HCT116 (cell line): ENCODE results near the gene ALG3. TPM values are rescaled to one million over a fixed set of nuclear protein-coding genes. Genes with fewer than 3 reads are reported as not detected.

Experiments used
- ATAC-seq: fragments of 200-7000 bp; cut with Tn5 transposase; 2 replicates; pipeline ENCODE4 v1.9.1; 2020; ENCODE audit warnings: mild to moderate bottlenecking, moderate library complexity
- BruUV-seq: library from RNA; stranded (reverse); fragments of 400-500 nt; replicated peaks from 2 replicates; lab custom pipeline; 2021; lab: Mats Ljungman, UMichigan
- CTCF ChIA-PET: fragments of 300-600 bp; sonication (Branson Sonifier 250); formaldehyde crosslinking; loops from one replicate; lab custom pipeline; 2021; ENCODE audit warnings: antibody characterized with exemption; lab: Charles Lee
- POLR2A ChIA-PET: fragments of 300-600, 350-600 bp; sonication (Branson Sonifier 250); formaldehyde crosslinking; loops from one replicate; lab custom pipeline; 2021; ENCODE audit warnings: antibody characterized with exemption; lab: Charles Lee
- RAD21 ChIA-PET, 2 experiments: fragments of 300-600 bp; sonication (Branson Sonifier 250); formaldehyde crosslinking; loops; one replicate each; lab custom pipeline; 2023; ENCODE audit warnings: low total read pairs in 2 of 2; ENCODE audit not compliant: uncharacterized antibody in 2 of 2, unreplicated experiment in 2 of 2, low non-redundant PET in 1 of 2; lab: Charles Lee
- DNase-seq: peaks from one replicate; pipeline ENCODE4 v3.0.0-alpha.2; 2010; ENCODE audit warnings: low read depth, low spot score
- H2AFZ ChIP-seq: fragments of 200-600 bp; shearing (Covaris generic), sonication (generic); 2 replicates; pipeline ENCODE4 v1.6.1; 2017; ENCODE audit warnings: low read depth, mixed run types, mixed read lengths, antibody characterized with exemption, low read length; ENCODE audit not compliant: poor library complexity, severe bottlenecking
- H3K27ac ChIP-seq: 2 replicates; pipeline ENCODE4 v1.5.1; 2012; ENCODE audit warnings: low read depth, low read length
- H3K27me3 ChIP-seq: fragments of 200-600 bp; sonication (generic); 2 replicates; pipeline ENCODE4 v1.6.1; 2016; ENCODE audit warnings: mixed run types, low read length, mixed read lengths; ENCODE audit not compliant: insufficient read depth
- H3K36me3 ChIP-seq, 2 experiments: fragments of 200-500 bp in 1 of 2; fragments of 200-600 bp in 1 of 2; sonication (Bioruptor generic) in 1 of 2; sonication (generic) in 1 of 2; 2 replicates each; pipeline versions ENCODE4 v1.5.1 to v1.6.1; 2014 to 2016; ENCODE audit warnings: low read length in 2 of 2, inconsistent platforms in 1 of 2, mixed read lengths in 1 of 2, mixed run types in 1 of 2; ENCODE audit not compliant: insufficient read depth in 2 of 2, control insufficient read depth in 1 of 2
- H3K4me1 ChIP-seq, 2 experiments: fragments of 200-600 bp in 1 of 2; sonication (generic) in 1 of 2; 2 replicates each; pipeline versions ENCODE4 v1.5.1 to v1.6.1; 2012 to 2017; ENCODE audit warnings: low read length in 2 of 2, inconsistent platforms in 1 of 2, mild to moderate bottlenecking in 1 of 2, mixed read lengths in 1 of 2, mixed run types in 1 of 2, moderate library complexity in 1 of 2; ENCODE audit not compliant: insufficient read depth in 2 of 2, control insufficient read depth in 1 of 2
- H3K4me2 ChIP-seq: fragments of 200-600 bp; sonication (generic); 2 replicates; pipeline ENCODE4 v1.6.1; 2017; ENCODE audit warnings: mixed run types, low read length, mixed read lengths
- H3K4me3 ChIP-seq, 2 experiments: fragments of 200-600 bp in 1 of 2; sonication (generic) in 1 of 2; replicated peaks in 1 of 2; 2 replicates each; pipeline ENCODE4 v1.5.1; 2011 to 2016; ENCODE audit warnings: low read length in 2 of 2, control low read depth in 1 of 2, low read depth in 1 of 2, mild to moderate bottlenecking in 1 of 2, mixed read lengths in 1 of 2, mixed run types in 1 of 2
- H3K79me2 ChIP-seq: fragments of 200-600 bp; sonication (generic); 2 replicates; pipeline ENCODE4 v1.6.1; 2017; ENCODE audit warnings: mild to moderate bottlenecking, mixed run types, low read length, moderate library complexity, mixed read lengths; ENCODE audit not compliant: insufficient read depth
- H3K9ac ChIP-seq: fragments of 200-600 bp; sonication (generic); 2 replicates; pipeline ENCODE4 v1.6.1; 2016; ENCODE audit warnings: low read length, mixed read lengths
- H3K9me2 ChIP-seq: fragments of 200-600 bp; sonication (generic), shearing (Covaris generic); 2 replicates; pipeline ENCODE4 v1.6.1; 2017; ENCODE audit warnings: mixed run types, mild to moderate bottlenecking, moderate library complexity; ENCODE audit not compliant: insufficient read depth
- H3K9me3 ChIP-seq, 2 experiments: fragments of 200-500 bp in 1 of 2; fragments of 200-600 bp in 1 of 2; sonication (Bioruptor generic) in 1 of 2; sonication (generic) in 1 of 2; 2 replicates each; pipeline ENCODE4 v1.6.1; 2014 to 2017; ENCODE audit warnings: low read length in 2 of 2, mixed read lengths in 2 of 2, inconsistent platforms in 1 of 2, low read depth in 1 of 2, mild to moderate bottlenecking in 1 of 2, mixed run types in 1 of 2, moderate library complexity in 1 of 2; ENCODE audit not compliant: control insufficient read depth in 1 of 2, insufficient read depth in 1 of 2
- H4K20me1 ChIP-seq: fragments of 200-600 bp; sonication (generic), shearing (Covaris generic); 2 replicates; pipeline ENCODE4 v1.6.1; 2017; ENCODE audit warnings: mixed run types, mild to moderate bottlenecking, moderate library complexity; ENCODE audit not compliant: insufficient read depth
- ATF3 ChIP-seq: IDR thresholded peaks from 2 replicates; pipeline ENCODE4 v1.6.1; 2012
- CEBPB ChIP-seq: IDR thresholded peaks from 2 replicates; pipeline ENCODE4 v1.6.1; 2012; ENCODE audit warnings: low read depth
- CTCF ChIP-seq, 3 experiments: fragments of 200-600 bp in 1 of 3; sonication (generic) in 1 of 3; IDR thresholded peaks in 2 of 3; conservative IDR thresholded peaks in 1 of 3; 2 replicates each; pipeline ENCODE4 v1.5.1; 2012 to 2017; ENCODE audit warnings: low read depth in 2 of 3, low read length in 2 of 3, antibody characterized with exemption in 1 of 3, borderline replicate concordance in 1 of 3, control low read depth in 1 of 3, mild to moderate bottlenecking in 1 of 3, mixed read lengths in 1 of 3, mixed run types in 1 of 3, moderate library complexity in 1 of 3; ENCODE audit not compliant: insufficient read depth in 1 of 3
- ELF1 ChIP-seq: IDR thresholded peaks from 2 replicates; pipeline ENCODE4 v1.6.1; 2012; ENCODE audit warnings: low read depth, borderline replicate concordance
- FOSL1 ChIP-seq: IDR thresholded peaks from 2 replicates; pipeline ENCODE4 v1.6.1; 2012; ENCODE audit warnings: low read depth
- POLR2AphosphoS5 ChIP-seq: IDR thresholded peaks from 2 replicates; pipeline ENCODE4 v1.6.1; 2011; ENCODE audit warnings: mild to moderate bottlenecking, low read depth, low read length, moderate library complexity
- RAD21 ChIP-seq: IDR thresholded peaks from 2 replicates; pipeline ENCODE4 v1.6.1; 2012; ENCODE audit warnings: low read depth, mild to moderate bottlenecking
- SIN3A ChIP-seq: IDR thresholded peaks from 2 replicates; pipeline ENCODE4 v1.6.1; 2012; ENCODE audit warnings: low read depth
- SP1 ChIP-seq: IDR thresholded peaks from 2 replicates; pipeline ENCODE4 v1.6.1; 2012; ENCODE audit warnings: low read depth
- TCF7L2 ChIP-seq: IDR thresholded peaks from 2 replicates; pipeline ENCODE4 v1.7.0; 2011; ENCODE audit warnings: borderline replicate concordance, inconsistent platforms; ENCODE audit not compliant: insufficient read depth, insufficient read length; ENCODE audit errors: extremely low read depth
- ZBTB33 ChIP-seq: IDR thresholded peaks from 2 replicates; pipeline ENCODE4 v1.6.1; 2011; ENCODE audit warnings: mild to moderate bottlenecking, low read length, moderate library complexity; ENCODE audit not compliant: insufficient replicate concordance; ENCODE audit errors: extremely low read depth
- intact Hi-C: fragments of 100-400 bp; cut with micrococcal nuclease; formaldehyde crosslinking; loops from 2 replicates; pipeline ENCODE4 v1.10.0; 2022
- total RNA-seq: library from RNA; stranded (reverse); gene quantifications from one replicate; pipeline ENCODE4 v1.2.1, GENCODE V29; 2021; ENCODE audit not compliant: unreplicated experiment

Gene ALG3
- total RNA-seq, 1 experiment from 2014 or later = 56.6 TPM

GRCh38 chr3:184238246-184238818 is 10.4 kb downstream of the ALG3 start:
- H3K27me3 ChIP-seq = no peaks in the 10 kb centered on the region
- BruUV-seq = no TSS peak

GRCh38 chr3:184237807-184238206 is 11.0 kb downstream of the ALG3 start:
- Histone ChIP-seq H3K36me3 (peaks cover 5 to 7% of the 10 kb centered on the region in 2 experiments; a peak in 3 of 4 replicates), H3K27me3 (no peaks in the 10 kb centered on the region), H3K4me1 (peaks cover 12 to 17% of the 10 kb centered on the region in 2 experiments), H3K79me2 (no peaks in the 10 kb centered on the region), H3K9me2 (no peaks in the 10 kb centered on the region), H4K20me1 (no peaks in the 10 kb centered on the region), H3K4me2 (no peak overlapping the region), H3K27ac (no peak overlapping the region), H3K9ac (no peak overlapping the region), H2AFZ (no peak overlapping the region), H3K9me3 (no peaks in the 10 kb centered on the region), H3K4me3 (no peak overlapping the region)
- no peak for ATAC-seq
- POLR2A ChIA-PET = interaction anchor here (1.0 to 1.2 kb wide), 2 partner anchors 9 to 11 kb away, joined by 3 to 4 read pairs; no protein-coding TSS in a partner anchor
- no TSS peak for BruUV-seq
- CTCF ChIA-PET = interaction anchor here (2.3 kb wide), 1 partner anchor 10 kb away, joined by 9 read pairs; no protein-coding TSS in a partner anchor
- no peak for DNase-seq
- intact Hi-C loops = no loop called here
- RAD21 ChIA-PET = no interaction called here
- TF ChIP-seq SIN3A = no peak
- no peak for TF ChIP-seq ZBTB33
- TF ChIP-seq CTCF (IDR thresholded peaks at IDR 0.05 in 2 of 3, conservative IDR thresholded peaks at IDR 0.05 in 1 of 3; ENCODE audit: borderline replicate concordance in 1 of 3, insufficient read depth in 1 of 3, low read depth in 2 of 3, low read length in 2 of 3) = no peak
- no peak for TF ChIP-seq TCF7L2
- no peak for TF ChIP-seq FOSL1

More at GRCh38 chr3:184238246-184238818, 10.4 kb downstream of the ALG3 start:
- Histone ChIP-seq H3K27ac (no peak overlapping the region), H3K9me2 (no peaks in the 10 kb centered on the region), H3K4me1 (peaks cover 12 to 17% of the 10 kb centered on the region in 2 experiments), H3K4me2 (no peak overlapping the region), H2AFZ (no peak overlapping the region), H3K9ac (no peak overlapping the region), H3K9me3 (no peaks in the 10 kb centered on the region), H4K20me1 (no peaks in the 10 kb centered on the region)
- intact Hi-C loops = no loop called here
- CTCF ChIA-PET = interaction anchor here (2.3 kb wide), 1 partner anchor 11 kb away, joined by 9 read pairs; no protein-coding TSS in a partner anchor
- ATAC-seq = no peak
- TF ChIP-seq TCF7L2 = no peak
- TF ChIP-seq FOSL1 = no peak
- TF ChIP-seq SP1 = no peak
- TF ChIP-seq ATF3 = no peak
- no peak for TF ChIP-seq RAD21
- no peak for TF ChIP-seq CEBPB
- TF ChIP-seq POLR2AphosphoS5 = no peak
- TF ChIP-seq ELF1 = no peak
- TF ChIP-seq, all 23 proteins: peak for 0
- RAD21 ChIA-PET = no interaction called here
- Histone ChIP-seq H3K79me2 (no peaks in the 10 kb centered on the region), H3K36me3 (peaks cover 11% of the 10 kb centered on the region in 2 experiments; a peak in 3 of 4 replicates), H3K4me3 (no peak overlapping the region)
- POLR2A ChIA-PET = interaction anchor here (1.0 to 1.2 kb wide), 2 partner anchors 8 to 11 kb away, joined by 3 to 4 read pairs; no protein-coding TSS in a partner anchor
- no peak for DNase-seq
